Endothelial cell of umbilical vein (primary cell): ENCODE data around the gene SELENOO.

Source experiments
- CTCF ChIP-seq, 2 donors: IDR thresholded peaks; 1 replicate in 1 of 2; 2 replicates in 1 of 2; pipeline ENCODE4 v1.5.1; 2011; ENCODE audit warnings: low read length in 2 of 2, mild to moderate bottlenecking in 2 of 2, moderate library complexity in 2 of 2, control low read depth in 1 of 2, inconsistent platforms in 1 of 2, low read depth in 1 of 2; ENCODE audit not compliant: insufficient read depth in 1 of 2; ENCODE audit errors: extremely low read depth in 1 of 2
- MAX ChIP-seq: IDR thresholded peaks from 2 replicates; pipeline ENCODE4 v1.6.1; 2011; ENCODE audit not compliant: insufficient read depth, insufficient read length
- POLR2A ChIP-seq: IDR thresholded peaks from 2 replicates; pipeline ENCODE4 v1.6.1; 2012; ENCODE audit warnings: low read depth, mild to moderate bottlenecking, control low read depth, low read length
- POLR2AphosphoS5 ChIP-seq: IDR thresholded peaks from 2 replicates; pipeline ENCODE4 v1.6.1; 2012; ENCODE audit warnings: low read depth, mild to moderate bottlenecking, control low read depth, low read length, moderate library complexity; ENCODE audit not compliant: insufficient read depth

- no peak for TF ChIP-seq CTCF (IDR thresholded peaks at IDR 0.05; ENCODE audit: extremely low read depth in 1 of 2, insufficient read depth in 1 of 2, low read depth in 1 of 2, low read length in 2 of 2)
- no peak for TF ChIP-seq POLR2A
- TF ChIP-seq MAX = no peak
- TF ChIP-seq POLR2AphosphoS5 = no peak
Observed at GRCh38 chr22:50257041-50257440, 56.2 kb downstream of the SELENOO start.
